Tibial nerve (tissue), 3 donors: ENCODE results near the gene SLAMF1.

Experiments
- POLR2A ChIP-seq, 2 donors: fragments of 450-650 bp; IDR thresholded peaks; one replicate each; pipeline ENCODE4 v1.6.1; 2017; ENCODE audit warnings: antibody characterized with exemption in 2 of 2, mild to moderate bottlenecking in 2 of 2, moderate library complexity in 2 of 2
- TF ChIP-seq, protein P1 (sequence below), 5 experiments: fragments of 200-600 bp in 3 of 5; fragments of 450-650 bp in 2 of 5; sonication (generic) in 3 of 5; IDR thresholded peaks; one replicate each; pipeline ENCODE4 v1.5.1; 2016 to 2019; ENCODE audit warnings: antibody characterized with exemption in 5 of 5, mild to moderate bottlenecking in 3 of 5, moderate library complexity in 2 of 5

DNA sequence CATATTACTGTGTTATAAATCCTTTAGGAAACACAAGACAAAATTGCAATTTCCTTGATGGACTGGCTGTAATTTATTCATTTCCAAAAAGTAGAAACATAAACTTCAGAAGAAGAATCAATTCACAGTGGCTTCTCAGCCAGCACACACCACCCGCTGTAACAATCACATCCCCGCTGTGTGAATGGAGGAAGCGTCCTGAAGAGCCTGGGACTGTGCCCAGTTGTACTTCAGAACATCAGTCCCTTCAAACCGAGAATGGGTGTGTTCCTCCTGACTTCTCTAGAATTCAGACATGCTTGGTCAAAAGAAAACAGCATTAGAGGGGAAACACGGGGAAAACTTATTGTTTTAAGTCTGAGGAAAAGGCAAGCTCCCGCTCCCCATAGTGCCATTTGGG lies 38.8 kb downstream of the SLAMF1 start:
- TF ChIP-seq, protein P1, sequence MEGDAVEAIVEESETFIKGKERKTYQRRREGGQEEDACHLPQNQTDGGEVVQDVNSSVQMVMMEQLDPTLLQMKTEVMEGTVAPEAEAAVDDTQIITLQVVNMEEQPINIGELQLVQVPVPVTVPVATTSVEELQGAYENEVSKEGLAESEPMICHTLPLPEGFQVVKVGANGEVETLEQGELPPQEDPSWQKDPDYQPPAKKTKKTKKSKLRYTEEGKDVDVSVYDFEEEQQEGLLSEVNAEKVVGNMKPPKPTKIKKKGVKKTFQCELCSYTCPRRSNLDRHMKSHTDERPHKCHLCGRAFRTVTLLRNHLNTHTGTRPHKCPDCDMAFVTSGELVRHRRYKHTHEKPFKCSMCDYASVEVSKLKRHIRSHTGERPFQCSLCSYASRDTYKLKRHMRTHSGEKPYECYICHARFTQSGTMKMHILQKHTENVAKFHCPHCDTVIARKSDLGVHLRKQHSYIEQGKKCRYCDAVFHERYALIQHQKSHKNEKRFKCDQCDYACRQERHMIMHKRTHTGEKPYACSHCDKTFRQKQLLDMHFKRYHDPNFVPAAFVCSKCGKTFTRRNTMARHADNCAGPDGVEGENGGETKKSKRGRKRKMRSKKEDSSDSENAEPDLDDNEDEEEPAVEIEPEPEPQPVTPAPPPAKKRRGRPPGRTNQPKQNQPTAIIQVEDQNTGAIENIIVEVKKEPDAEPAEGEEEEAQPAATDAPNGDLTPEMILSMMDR (IDR thresholded peaks at IDR 0.05) = no peak
- no peak for TF ChIP-seq POLR2A (IDR thresholded peaks at IDR 0.05)
